ENCODE data around the gene KCNK7.
A peak's percentile ranks its signal among the peaks of the same experiment; 100 is the strongest.

The KCNK7 gene

DNA sequence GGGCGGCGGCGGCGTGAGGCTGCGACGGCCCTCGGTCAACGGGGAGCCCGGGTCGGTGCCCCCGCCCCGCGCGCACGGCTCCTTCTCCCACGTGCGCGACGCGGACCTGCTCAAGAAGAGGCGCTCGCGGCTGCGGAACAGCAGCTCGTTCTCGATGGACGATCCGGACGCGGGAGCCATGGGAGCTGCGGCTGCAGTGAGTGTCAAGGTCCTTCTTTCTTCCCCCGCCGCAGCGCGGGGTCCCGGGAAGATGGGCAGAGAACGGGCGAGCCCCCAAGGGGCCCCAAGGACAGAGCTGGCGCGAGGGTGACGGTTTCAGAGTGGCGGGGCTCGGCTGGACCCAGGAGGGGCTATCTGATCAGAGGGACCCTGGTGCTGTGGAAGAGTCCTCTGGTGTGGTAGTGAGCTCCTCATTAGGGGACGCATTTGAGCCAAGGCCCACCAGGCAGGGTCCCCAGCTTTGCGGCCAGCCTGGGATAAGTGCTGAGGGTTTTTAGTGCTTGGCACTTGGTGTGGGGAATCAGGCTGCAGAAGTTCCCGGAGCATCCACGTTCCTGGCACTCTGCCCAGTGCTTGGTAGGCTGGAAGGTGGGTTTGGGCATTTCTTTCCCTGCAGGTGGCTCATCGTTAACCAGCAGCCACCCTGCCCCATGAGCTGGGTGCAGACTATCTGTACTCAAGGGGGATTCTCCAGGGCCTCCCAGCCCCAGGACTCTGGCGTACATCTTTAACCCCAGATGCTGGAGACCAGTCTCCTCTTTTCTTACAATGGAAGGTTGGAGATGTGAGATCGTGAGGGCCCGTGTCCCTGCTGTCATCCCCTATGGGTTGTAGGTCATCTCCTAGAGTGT, 10.0 kb downstream of the KCNK7 start:
- DNase-seq = no peak

DNA sequence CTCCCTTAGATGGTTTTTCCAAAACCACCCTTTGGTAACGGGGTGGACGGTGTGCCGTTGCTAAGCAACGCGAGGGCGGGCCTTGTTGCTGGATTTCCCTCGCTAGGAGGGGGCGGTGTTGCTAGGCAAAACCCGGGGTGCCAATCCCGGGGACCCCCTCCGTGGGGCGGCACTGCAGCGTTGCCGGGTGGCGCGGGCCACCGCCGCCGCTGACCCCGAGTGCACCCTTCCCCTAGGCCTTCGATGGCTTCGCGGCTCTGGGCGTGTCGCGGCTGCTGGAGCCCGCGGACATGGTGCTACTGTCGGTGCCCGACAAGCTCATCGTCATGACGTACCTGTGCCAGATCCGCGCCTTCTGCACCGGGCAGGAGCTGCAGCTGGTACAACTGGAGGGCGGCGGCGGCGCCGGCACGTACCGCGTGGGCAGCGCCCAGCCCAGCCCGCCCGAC, 10.9 kb downstream of the KCNK7 start:
- no peak for DNase-seq

- no peak for DNase-seq
Measured at GRCh38 chr11:65584106-65584505, 11.5 kb downstream of the KCNK7 start.

DNA sequence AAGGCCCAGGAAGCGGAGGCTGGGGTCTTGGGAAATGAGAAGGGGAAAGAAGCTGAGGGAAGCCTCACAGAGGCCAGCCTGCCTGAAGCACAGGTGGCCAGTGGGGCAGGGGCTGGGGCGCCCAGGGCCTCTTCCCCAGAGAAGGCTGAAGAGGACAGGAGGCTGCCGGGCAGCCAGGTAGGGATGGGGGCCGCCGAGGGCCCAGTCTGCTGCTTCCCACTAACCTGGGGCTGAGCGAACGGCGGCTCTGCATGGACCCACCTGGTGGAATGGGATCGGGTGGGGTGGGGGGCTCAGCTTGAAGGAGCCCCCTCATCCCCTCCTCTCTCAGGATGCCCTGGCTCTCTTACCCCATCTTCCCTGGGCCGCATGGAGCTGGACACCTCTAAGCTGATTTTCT, 12.0 kb downstream of the KCNK7 start:
- DNase-seq = no peak

DNA sequence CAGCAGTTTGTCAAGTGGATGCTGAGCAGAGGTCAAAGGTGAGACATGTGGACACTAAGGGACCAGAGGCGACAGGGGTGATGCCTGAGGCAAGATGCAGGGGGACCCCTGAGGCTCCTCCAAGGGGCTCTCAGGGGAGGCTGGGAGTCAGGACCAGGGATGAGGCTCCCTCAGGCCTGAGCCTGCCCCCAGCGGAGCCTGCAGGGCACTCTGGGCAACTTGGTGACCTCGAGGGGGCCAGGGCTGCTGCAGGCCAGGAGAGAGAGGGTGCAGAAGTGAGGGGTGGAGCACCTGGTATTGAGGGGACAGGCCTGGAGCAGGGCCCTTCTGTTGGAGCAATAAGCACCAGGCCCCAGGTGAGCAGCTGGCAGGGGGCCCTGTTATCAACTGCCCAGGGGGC, 13.7 kb downstream of the KCNK7 start:
- DNase-seq = no peak

GRCh38 chr11:65580756-65581155, 14.8 kb downstream of the KCNK7 start:
- DNase-seq = no peak

DNA sequence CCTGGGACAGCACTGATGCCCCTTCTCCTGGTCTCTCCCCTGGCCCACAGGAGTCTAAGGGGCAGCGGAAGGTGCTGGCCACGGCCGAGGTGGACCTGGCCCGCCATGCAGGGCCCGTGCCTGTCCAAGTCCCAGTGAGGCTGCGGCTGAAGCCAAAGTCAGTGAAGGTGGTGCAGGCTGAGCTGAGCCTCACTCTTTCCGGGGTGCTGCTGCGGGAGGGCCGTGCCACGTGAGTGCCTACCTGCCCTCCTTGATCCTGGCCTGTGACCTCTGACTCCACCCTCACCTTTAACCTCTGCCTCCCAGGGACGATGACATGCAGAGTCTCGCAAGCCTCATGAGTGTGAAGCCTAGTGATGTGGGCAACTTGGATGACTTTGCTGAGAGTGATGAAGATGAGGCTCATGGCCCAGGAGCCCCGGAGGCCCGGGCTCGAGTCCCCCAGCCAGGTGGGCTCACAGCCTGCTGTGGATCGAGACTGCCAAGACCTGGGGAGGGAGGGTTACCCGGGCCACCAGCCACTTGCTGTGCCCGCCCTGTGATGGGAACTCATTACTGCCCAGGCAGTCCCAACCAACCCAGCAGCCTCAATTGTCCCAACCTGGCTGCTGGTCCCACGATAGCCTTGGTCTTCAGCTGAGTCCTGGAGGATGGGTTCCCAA, 15.4 kb downstream of the KCNK7 start:
- no peak for DNase-seq

DNA sequence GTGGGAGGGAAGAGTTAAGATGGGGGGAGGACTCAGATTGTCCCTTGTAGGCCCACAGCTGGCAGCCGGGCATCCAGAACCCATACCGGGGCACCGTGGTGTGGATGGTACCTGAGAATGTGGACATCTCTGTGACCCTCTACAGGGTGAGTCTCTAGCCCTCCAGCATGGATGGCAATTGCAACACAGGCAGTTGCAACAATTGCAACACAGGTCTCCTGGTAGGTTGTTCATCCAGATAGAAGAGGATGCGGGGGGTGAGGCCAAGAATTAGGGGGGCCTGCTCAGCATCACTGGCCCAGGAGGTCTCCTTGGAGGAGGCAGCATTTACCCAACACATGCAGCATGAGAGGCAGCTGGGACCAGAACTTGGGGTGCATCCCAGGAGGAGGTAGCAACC, 16.3 kb downstream of the KCNK7 start:
- no peak for DNase-seq

GRCh38 chr11:65578667-65579066, 16.9 kb downstream of the KCNK7 start:
- DNase-seq = no peak

DNA sequence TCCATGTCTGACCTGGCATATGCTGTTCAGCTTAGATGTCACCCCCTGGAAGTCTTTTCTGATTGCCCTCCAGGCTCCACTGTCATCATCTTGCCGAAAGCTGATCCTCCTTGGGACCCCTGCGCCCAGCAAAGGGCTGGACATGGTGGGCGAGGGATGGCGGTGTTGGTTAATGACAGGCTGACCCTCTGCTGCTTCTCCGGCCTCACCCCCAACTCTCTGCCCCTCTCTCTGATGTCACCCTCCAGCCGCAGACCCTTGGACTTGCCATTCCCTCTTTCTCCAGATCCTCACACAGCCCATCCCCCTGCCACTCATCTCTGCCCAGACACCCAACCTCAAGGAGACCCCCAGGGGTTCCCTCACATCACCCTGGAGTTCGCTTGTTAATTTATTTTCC, 17.5 kb downstream of the KCNK7 start:
- no peak for DNase-seq

GRCh38 chr11:65577756-65578109, 17.9 kb downstream of the KCNK7 start:
- DNase-seq = no peak

DNA sequence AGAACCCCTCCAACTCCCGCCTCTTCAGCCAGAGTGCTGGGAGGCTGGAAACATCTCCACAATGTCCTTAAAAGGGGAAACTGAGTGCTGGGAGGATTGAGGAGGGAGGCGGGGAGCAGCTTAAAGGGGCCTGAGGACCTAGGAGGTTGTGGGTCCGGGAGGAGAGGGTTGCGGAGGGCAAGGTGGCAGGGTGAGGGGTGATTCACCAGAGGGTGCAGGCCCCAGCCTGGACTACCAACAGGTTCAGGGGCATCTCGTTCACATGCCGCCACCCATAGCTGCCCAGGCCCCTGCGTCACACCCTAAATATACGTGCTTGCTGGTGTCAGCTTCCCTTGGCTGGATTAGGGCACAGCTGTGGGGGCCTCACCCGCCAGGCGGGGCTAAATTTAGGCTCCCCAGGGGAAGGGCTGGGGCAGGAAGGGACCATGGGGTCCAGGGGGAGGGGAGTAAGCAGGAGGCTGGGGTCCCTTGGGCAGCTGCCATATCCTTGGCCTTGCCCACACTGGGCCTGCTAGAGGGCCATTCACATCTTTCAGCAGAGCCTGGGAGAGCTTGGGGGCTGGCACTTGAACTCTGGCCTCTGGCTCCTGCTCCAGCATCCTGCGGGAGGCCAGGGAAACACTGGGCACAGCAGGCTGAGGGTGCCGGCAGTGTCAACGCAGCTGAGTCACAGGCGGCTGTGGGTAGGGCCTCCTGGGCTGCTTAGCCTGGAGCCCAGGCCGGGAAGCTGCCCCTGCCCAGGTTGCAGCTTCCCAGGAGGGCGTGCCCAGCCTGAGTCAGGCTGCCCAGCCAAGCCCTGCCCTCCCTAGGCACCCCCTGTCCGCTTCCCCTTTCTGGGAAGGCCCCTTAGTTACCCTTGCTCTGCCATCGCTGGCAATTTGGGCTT, 18.5 kb downstream of the KCNK7 start:
- DNase-seq = no peak

DNA sequence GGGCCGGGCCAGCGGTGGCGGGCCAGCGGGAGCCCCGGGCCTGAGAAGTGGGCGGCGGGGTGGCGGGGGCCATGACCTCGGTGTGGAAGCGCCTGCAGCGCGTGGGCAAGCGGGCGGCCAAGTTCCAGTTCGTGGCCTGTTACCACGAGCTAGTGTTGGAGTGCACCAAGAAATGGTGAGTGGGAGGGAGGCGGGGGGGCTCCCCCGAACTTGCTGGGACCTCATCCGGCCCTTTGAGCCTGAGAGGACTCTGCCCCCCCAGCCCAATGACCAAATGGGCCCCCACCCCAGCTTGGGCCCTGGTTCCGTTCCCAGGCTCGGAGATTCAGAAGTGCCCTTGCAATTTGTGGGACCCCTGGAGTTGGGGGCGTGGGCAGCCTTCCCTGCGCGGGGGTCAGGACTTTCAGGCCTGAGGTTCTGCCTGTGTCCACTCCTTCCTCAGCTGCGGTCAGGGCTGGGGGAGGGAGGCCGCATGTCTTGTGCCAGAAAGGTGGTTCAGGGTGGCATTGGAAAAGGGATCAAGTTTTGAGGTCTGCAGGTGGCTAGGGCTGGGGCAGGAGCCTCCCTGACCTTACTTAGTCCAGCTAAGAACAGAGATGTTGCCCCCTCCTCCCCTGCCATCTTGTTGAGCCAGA, 19.3 kb downstream of the KCNK7 start:
- no peak for DNase-seq

GRCh38 chr11:65575568-65576231, 19.9 kb downstream of the KCNK7 start, which contains the start of gene EHBP1L1:
EHBP1L1 (plus strand) TSS chr11:65576053; CDS start chr11:65576303, 250 bp downstream.
- DNase-seq = peak; percentile 36

DNA sequence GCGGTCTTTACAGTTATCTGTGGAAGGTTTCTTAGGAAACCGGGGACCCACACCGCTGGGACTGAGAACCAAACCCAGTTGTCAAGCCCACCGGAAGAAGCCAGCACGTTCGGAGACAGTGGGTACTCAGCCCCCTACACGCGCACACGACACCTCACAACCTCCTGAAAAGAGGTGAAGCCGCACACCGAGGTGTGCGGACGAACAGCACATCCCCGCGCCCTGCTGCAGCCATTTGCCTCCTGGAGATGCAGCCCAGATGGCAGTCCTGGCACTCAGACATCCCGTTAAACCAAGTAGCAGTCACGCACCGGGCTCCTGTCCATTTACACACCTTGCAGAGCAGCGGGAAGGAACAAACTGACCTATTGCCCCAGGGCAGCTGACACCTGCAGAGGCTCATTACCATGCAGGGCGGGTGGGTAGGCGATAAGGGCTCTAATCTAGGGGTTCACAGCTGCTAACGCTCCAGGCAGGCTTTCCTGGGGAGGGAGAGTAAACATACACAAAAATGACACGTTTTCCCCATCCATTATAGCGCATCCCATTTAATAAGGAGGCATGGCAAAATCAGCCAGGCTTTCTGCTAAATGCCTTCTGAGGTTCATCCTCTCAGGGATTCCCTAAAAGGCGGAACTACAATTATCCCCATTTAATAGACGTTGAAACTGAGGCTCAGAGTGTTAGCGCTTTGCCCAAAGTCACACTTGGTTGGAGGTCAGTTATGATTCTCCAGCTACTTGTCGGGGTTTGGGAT, 20.6 kb downstream of the KCNK7 start:
- no peak for DNase-seq

- DNase-seq = peak; percentile 54
Measured at GRCh38 chr11:65574109-65574810, 21.3 kb downstream of the KCNK7 start.

DNA sequence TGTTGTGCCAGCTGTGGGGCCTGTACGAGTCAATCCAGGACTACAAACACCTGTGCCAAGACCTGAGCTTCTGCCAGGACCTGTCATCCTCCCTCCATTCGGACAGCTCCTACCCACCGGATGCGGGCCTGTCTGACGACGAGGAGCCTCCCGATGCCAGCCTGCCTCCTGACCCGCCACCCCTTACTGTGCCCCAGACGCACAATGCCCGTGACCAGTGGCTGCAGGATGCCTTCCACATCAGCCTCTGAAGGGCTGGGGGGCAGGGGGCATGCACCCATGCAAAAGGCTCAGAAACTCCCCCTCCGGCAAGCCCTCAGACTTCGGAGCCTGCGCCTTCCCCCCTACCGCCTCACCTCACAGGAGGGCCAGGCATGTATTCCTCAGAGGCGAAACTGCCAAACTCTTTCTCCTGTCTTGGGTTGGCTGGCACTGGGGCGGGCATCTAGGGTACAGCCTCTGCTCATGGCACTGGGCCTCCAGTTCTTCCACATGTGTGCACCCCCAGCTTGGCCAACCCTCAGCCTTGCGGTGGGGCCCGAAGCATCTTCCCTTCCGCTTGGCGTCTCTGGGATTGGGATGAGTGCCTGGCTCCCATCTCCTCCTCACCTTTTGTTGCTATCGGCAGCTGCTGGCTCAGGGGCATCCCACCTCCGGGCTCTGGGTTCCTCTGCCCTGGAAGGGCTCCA, 22.1 kb downstream of the KCNK7 start:
- no peak for DNase-seq

GRCh38 chr11:65572356-65573051, 23.1 kb downstream of the KCNK7 start, which contains the start of gene FAM89B:
FAM89B (plus strand) TSS chr11:65572538; CDS start chr11:65572670, 132 bp downstream.
- peak; percentile 85 for DNase-seq

DNA sequence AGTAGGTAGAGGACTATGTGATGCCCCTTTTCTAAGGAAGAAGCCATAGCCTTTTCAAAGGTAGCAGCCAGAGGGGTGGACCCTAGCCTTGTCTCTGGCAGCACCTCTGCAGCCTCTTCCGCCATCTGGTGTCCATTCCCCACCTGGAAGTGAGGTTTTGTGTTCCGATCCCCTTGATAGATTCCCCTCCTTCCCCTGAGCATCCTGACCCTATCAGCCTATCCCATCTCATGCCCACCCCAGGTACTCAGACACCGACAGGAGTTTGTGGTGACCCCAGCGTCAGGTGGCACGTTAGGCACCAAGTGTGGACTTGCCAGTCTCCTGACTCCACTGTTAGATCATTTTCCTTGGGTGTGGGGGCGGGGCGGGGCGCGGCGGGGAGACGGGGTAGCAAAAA, 23.7 kb downstream of the KCNK7 start:
- no peak for DNase-seq

Measured in NCI-H1436 (cell line).